GM21786 (cell line): Measurements from ENCODE around the gene IGF1R.

Source experiments
- ATAC-seq: cut with Tn5 transposase; IDR thresholded peaks from one replicate; pipeline ENCODE4 v1.9.1; 2021; ENCODE audit not compliant: unreplicated experiment

Gene IGF1R

DNA sequence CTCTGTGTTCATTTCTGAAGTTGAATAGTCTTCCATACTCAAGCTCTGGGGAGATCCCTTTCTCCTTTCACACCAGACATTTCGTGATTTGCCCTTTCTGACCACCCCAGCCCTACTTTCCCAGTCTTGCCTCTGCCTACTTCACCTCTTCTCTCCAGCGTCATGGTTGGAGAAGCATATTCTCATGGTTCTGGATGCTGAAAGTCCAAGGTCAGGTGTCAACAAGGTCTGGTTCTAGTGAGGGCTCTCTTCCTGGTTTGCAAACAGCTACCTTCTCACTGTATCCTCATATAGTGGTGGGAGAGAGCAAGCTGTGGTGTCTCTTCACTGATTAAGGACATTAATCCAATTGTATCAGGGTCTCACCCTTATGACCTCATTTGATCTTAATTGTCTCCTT lies 169.4 kb downstream of the IGF1R start:
- no peak for ATAC-seq

DNA sequence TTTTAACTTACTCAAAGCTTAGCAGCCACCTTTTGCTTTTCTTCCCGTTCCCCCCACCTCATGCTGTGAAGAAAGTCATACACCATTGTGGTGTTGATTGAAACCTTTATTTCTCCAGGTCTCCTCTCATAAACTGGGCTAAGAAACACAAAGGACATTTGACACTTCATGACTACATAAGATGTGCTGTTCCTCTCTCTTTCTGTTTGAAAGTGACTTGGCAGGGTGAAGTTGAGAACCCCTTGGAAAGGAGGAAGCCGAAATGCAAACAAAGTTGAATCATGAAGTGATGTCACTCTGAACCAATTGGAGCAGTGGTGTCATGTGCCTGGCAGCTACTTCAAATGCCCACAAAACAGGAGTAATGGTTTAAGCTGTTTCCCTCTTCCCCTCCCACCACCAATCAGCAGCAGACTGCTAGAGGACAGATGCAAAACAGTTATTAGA lies 174.7 kb downstream of the IGF1R start:
- ATAC-seq, result no peak

- ATAC-seq, result no peak
Observed at GRCh38 chr15:98823616-98824015, 175.3 kb downstream of the IGF1R start.

DNA sequence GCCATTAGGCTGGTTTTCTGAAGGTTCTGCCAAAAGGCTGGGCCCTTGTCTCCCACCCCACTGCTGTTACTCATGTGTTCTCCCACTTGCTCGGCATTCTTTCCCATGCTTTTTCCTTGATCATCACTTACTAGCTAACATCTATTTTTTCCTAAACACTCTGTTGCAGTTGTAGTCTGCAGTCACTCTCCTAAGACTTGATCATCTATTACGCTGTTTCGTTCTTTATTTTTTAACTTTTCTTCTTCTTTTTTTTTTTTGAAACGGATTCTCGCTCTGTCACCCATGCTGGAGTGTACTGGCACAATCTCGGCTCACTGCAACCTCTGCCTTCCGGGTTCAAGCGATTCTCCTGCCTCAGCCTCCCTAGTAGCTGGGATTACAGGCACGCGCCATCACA lies 176.3 kb downstream of the IGF1R start:
- no peak for ATAC-seq

DNA sequence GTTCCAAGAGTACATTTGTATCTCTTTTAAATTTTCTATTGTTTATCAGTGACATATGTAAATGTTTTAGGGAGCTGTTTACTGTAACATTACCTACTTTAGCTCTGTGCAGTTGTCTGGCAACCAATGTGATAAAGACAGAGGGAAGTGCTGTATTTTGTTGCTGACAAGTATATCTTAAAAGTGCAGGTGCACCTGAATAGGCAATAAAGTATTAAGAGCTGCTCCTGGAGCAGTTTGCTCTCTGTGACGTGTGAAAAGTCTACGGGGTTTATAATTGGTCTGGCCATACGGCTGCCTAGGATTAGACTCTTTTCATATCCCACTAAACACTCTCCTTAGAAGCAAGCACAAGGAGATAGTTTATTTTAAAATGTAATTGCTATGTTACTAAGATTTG lies 178.3 kb downstream of the IGF1R start:
- no peak for ATAC-seq

DNA sequence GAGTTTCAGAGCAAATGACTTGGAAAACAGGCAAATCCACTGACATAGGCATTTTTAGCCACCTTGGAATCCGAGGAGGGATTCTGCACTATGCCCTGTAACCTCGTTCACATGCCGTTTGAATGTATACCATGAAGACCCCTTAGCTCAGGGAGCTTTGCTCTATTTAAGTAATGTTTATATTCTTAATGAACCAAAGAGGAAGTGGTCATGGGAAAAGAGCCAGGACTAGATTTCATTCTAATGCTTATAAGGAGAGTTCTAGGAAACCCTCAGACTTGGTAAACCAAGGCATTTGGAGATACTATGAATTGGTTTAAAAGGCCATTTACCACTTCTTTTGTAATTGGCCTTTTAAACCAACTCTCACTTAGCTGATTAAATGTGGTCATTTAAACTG lies 178.9 kb downstream of the IGF1R start:
- no peak for ATAC-seq

- no peak for ATAC-seq
Observed at GRCh38 chr15:98830034-98830634, 181.8 kb downstream of the IGF1R start.

DNA sequence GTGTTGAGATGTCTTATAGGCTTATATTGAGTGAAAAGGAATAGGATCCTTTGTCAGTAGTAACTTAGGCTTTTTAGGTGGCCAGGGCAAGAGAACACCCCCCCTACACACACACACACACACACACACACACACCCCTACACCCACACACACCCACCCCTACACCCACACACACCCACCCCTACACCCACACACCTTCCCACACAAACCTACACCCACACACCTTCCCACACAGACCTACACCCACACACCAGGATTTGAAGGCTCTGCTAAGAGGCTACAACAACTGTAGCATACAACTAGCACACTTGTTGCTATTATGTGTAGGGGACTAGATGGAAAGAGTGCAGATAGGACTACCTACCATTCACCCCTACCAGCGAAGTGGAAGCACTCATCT lies 186.6 kb downstream of the IGF1R start:
- ATAC-seq, result no peak

- no peak for ATAC-seq
Observed at GRCh38 chr15:98835876-98836275, 187.5 kb downstream of the IGF1R start.

DNA sequence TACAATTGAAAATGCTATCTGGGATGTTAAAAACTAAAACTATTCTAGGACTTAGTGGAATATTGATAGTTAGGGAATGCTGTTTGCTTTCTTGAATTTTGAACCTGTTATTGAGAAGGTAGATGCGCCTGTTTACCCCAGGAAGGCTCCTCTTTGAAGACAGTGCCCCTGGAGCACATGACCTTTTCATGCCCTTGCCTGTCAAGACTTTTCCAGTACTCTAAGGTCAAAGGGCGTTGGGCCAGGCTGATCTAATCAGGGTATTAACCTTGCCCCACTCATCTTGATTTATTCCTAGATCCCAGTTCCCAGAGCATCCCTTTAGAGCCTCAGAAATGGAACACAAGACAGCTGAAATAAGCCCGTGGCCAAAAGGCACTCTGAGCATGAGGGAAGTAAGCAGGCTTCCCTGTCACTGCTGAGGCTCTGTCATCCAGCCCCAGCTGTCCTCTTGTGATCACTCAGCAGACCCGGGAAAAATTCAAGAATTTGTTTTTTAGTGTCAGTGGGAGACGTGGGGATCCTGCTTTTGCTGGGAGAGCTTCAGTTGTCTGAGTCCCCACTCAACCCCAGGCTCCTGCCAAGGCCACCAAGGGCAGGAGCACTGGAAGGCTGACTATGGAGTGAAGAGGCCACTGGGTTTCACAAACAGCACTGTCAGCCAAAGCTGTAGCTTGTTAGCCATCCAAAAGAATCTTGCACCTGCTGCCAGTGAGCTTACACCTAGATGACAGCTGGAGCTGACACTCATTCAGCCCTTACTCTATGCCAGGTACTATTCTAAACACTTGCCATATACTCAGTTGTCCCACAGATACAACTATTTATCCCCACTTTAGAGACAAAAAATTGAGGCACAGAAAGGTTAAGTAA lies 190.3 kb downstream of the IGF1R start:
- ATAC-seq, result no peak

- no peak for ATAC-seq
Observed at GRCh38 chr15:98840053-98840452, 191.7 kb downstream of the IGF1R start.

- no peak for ATAC-seq
Observed at GRCh38 chr15:98841419-98841970, 193.2 kb downstream of the IGF1R start.

DNA sequence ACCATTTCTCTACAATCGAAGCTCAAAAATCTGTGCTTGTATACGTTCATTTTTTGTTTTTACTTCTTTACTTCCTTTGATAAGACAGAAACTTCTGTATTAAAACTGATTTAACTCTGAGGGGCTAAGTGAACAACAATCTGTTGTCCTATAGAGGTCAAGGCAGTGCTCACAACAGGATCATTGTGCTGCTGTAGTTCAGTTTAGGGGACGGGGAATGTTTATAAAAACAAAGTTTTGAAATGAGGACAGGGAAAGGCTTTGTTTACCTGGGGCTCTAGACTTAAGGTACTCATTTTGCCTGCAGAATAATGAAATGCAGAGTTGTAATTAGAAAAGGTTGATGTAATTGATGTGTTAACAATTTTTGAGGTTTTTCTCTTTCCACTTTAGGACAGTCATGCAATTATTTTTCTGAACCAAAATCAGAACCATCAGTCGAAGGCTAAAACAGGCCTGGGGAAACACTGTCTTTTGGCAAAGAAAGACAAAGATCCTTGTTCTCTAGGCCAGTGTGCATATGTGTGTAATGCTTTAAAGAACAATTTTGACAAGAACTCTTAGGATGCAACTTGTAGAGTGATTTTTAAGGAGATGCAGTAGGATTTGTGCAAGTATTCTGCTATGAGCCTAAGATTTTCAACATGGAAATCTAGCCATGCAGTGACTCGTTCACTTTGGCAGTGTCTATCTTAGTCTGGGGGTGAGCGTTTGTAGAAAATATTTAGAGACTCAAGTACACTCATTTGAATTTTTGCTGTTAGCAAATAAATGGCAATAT lies 194.0 kb downstream of the IGF1R start:
- ATAC-seq, result no peak

GRCh38 chr15:98842973-98843285 lies 194.6 kb downstream of the IGF1R start:
- no peak for ATAC-seq

GRCh38 chr15:98843844-98844243 lies 195.5 kb downstream of the IGF1R start:
- ATAC-seq, result no peak

GRCh38 chr15:98844261-98844660 lies 195.9 kb downstream of the IGF1R start:
- ATAC-seq, result no peak

GRCh38 chr15:98845138-98845884 lies 197.0 kb downstream of the IGF1R start:
- ATAC-seq, result no peak

GRCh38 chr15:98850961-98851572 lies 202.7 kb downstream of the IGF1R start:
- ATAC-seq, result peak; percentile 40

- peak; percentile 30 for ATAC-seq
Observed at GRCh38 chr15:98853161-98853560, 204.8 kb downstream of the IGF1R start.

DNA sequence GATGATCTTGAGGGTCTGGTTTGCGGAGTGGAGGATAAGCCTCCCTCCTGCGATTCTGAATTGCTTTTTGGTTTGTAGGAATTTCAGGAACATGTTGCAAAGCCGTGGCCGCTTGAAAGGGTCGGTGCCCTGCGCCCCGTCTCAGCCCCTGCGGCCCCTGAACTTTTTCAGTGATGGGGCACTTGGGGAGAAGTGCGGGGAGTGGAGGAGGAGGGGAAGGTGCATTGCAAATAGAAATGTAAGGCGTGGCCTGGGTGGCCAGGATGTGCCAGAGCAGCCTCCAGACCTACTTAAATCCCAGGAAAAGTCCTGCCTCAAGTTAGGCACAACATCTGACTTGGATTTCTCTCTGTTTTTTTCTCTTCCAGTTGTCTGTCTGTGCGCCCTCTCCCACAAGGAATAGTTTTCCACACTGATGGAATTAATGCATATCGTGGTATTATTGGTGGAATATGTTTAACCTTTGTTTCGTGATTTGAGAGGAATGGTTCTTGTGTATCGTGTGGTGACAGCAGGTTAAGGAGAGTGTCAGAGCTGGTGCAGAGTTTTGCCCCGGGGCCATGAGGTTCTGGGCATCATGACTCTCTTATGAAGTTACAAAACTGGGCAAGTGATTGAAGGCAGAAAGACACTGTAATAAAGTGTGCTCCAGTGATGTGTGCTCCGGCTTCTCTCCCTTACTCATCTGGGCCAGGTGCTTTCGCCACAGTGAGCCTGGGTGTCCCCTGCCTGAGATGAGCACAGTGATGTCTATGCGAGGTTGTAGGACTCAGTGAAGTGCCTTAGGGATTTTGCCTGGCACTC lies 205.5 kb downstream of the IGF1R start:
- ATAC-seq, result no peak
